Lower leg skin (tissue), 4 donors: Measurements from ENCODE around the gene SLC9A9. TPM values are rescaled to one million over a fixed set of nuclear protein-coding genes. Genes with fewer than 3 reads are reported as not detected.

Source experiments
- DNase-seq, 2 donors: peaks; one replicate each; pipeline ENCODE4 v3.0.0-alpha.2; 2019; ENCODE audit warnings: low spot score in 2 of 2
- H3K4me3 ChIP-seq: fragments of 200-600 bp; sonication (generic); 2 replicates; pipeline ENCODE4 v1.5.1; 2017; ENCODE audit warnings: mild to moderate bottlenecking, low read depth; ENCODE audit not compliant: poor library complexity, severe bottlenecking
- CTCF ChIP-seq, 3 donors: fragments of 450-650 bp; IDR thresholded peaks; one replicate each; pipeline ENCODE4 v1.5.1; 2016; ENCODE audit warnings: antibody characterized with exemption in 3 of 3, mild to moderate bottlenecking in 3 of 3, moderate library complexity in 2 of 3
- POLR2A ChIP-seq, 2 donors: fragments of 450-650 bp; IDR thresholded peaks; one replicate each; pipeline ENCODE4 v1.6.1; 2016 to 2017; ENCODE audit warnings: antibody characterized with exemption in 2 of 2, mild to moderate bottlenecking in 1 of 2, moderate library complexity in 1 of 2
- WGBS, 2 donors: methylation state at CpG; one replicate each; pipeline ENCODE4 v1.1.5; 2018; 5-methylcytosine and 5-hydroxymethylcytosine counted together
- intact Hi-C: fragments of 100-400 bp; cut with DNase I; formaldehyde crosslinking; loops from one replicate; pipeline ENCODE4 v1.15.0; 2023; ENCODE audit warnings: low total_unique reads
- total RNA-seq, 4 donors: library from RNA; depleted of rRNA; stranded (reverse); fragments of >200 nt; gene quantifications; one replicate each; pipeline ENCODE4 v1.1.0, GENCODE V29; 2016

SLC9A9 gene
- total RNA-seq, 4 donors from 2014 or later = 14.6 to 40.8 (median 23.7) TPM

GRCh38 chr3:143232981-143233380, 615.3 kb downstream of the SLC9A9 start:
- no peak overlapping the region for H3K4me3 ChIP-seq
- intact Hi-C loops = no loop called here
- TF ChIP-seq POLR2A (IDR thresholded peaks at IDR 0.05) (no peak), CTCF (IDR thresholded peaks at IDR 0.05) (no peak)
- DNase-seq = no peak
- WGBS, 2 donors = 85 to 96% methylated on average over 1 of the region's 1 CpG

GRCh38 chr3:143228405-143228804, 619.9 kb downstream of the SLC9A9 start:
- no peak for DNase-seq
- intact Hi-C loops = no loop called here
- no peak overlapping the region for H3K4me3 ChIP-seq
- no peak for TF ChIP-seq POLR2A (IDR thresholded peaks at IDR 0.05)
- TF ChIP-seq CTCF (IDR thresholded peaks at IDR 0.05) = no peak
- WGBS, 2 donors = 93 to 96% methylated on average over 7 to 12 of the region's 12 CpGs

- no peak overlapping the region for H3K4me3 ChIP-seq
- 67 to 71% methylated on average over 10 of the region's 10 CpGs for WGBS, 2 donors
- intact Hi-C loops = no loop called here
- TF ChIP-seq POLR2A (IDR thresholded peaks at IDR 0.05) = no peak
- TF ChIP-seq CTCF (IDR thresholded peaks at IDR 0.05) = no peak
- DNase-seq = no peak
Measured at GRCh38 chr3:143226678-143227291, 621.5 kb downstream of the SLC9A9 start.

- intact Hi-C loops = no loop called here
- TF ChIP-seq CTCF (IDR thresholded peaks at IDR 0.05) = no peak
- TF ChIP-seq POLR2A (IDR thresholded peaks at IDR 0.05) = no peak
- no peak for DNase-seq
- 87 to 93% methylated on average over 2 of the region's 2 CpGs for WGBS, 2 donors
- H3K4me3 ChIP-seq = no peak overlapping the region
Measured at GRCh38 chr3:143224716-143225115, 623.6 kb downstream of the SLC9A9 start.

GRCh38 chr3:143222981-143223380, 625.3 kb downstream of the SLC9A9 start:
- intact Hi-C loops = no loop called here
- DNase-seq = no peak
- H3K4me3 ChIP-seq = no peak overlapping the region
- WGBS, 2 donors = 92 to 97% methylated on average over 1 of the region's 1 CpG
- TF ChIP-seq CTCF (IDR thresholded peaks at IDR 0.05) (no peak), POLR2A (IDR thresholded peaks at IDR 0.05) (no peak)

- WGBS, 2 donors = 72 to 74% methylated on average over 3 of the region's 3 CpGs
- intact Hi-C loops = no loop called here
Measured at GRCh38 chr3:143222505-143222904, 625.8 kb downstream of the SLC9A9 start.

More at GRCh38 chr3:143222505-143222904, 625.8 kb downstream of the SLC9A9 start:
- DNase-seq = no peak
- TF ChIP-seq POLR2A (IDR thresholded peaks at IDR 0.05) (no peak), CTCF (IDR thresholded peaks at IDR 0.05) (no peak)
- no peak overlapping the region for H3K4me3 ChIP-seq
